Measurements from ENCODE around the gene WIPI1. TPM values are rescaled to one million over a fixed set of nuclear protein-coding genes. Genes with fewer than 3 reads are reported as not detected.
"Not testable (repeated sequence)": the region's sequence is repeated elsewhere in the genome, so short reads cannot be mapped to it uniquely, and the experiment has no call there.

Gene WIPI1
- total RNA-seq, 1 experiment from 2014 or later: 29.3 TPM

GRCh38 chr17:68377771-68378267 is 79.5 kb downstream of the WIPI1 start:
- POLR2A ChIA-PET: no interaction called here
- peak; percentile 56; the same call in 1 of the 2 replicates for TF ChIP-seq FOXP1 (CRISPR knock-in tag; IDR thresholded peaks at IDR 0.05; ENCODE audit: borderline replicate concordance)
- no peak for TF ChIP-seq ZNF671 (CRISPR knock-in tag; IDR thresholded peaks at IDR 0.05)
- H3K4me1 Mint-ChIP-seq: peaks cover 29% of the 10 kb centered on the region
- 0 out of 2 replicates have a peak, but pooled peaks cover 3% of the 10 kb centered on the region for H3K9me3 Mint-ChIP-seq
- H3K4me3 Mint-ChIP-seq: no peak overlapping the region
- no peak for DNase-seq (ENCODE audit: low spot score)
- CTCF ChIA-PET: interaction anchor here (1.5 kb wide), 1 partner anchor 21 kb away, joined by 5 read pairs; no protein-coding TSS in a partner anchor
- H3K27me3 Mint-ChIP-seq (ENCODE audit: low read depth): no peaks in the 10 kb centered on the region
- ATAC-seq: peak; percentile 27
- H3K27ac Mint-ChIP-seq: peak overlapping the region; percentile 94
- no peaks in the 10 kb centered on the region for H3K36me3 Mint-ChIP-seq

- H3K27me3 Mint-ChIP-seq (ENCODE audit: low read depth); H3K27ac Mint-ChIP-seq; H3K9me3 Mint-ChIP-seq; H3K36me3 Mint-ChIP-seq; H3K4me3 Mint-ChIP-seq; DNase-seq (ENCODE audit: low spot score); POLR2A ChIA-PET; ATAC-seq: not testable (repeated sequence)
- peaks cover 24% of the 10 kb centered on the region for H3K4me1 Mint-ChIP-seq
- CTCF ChIA-PET: interaction anchor here (0.7 to 0.8 kb wide), 2 partner anchors 48 to 51 kb away, joined by 3 read pairs; no protein-coding TSS in a partner anchor
Observed at GRCh38 chr17:68376178-68376577, 81.1 kb downstream of the WIPI1 start.

- H3K27me3 Mint-ChIP-seq (ENCODE audit: low read depth): no peaks in the 10 kb centered on the region
- peaks cover 24% of the 10 kb centered on the region for H3K4me1 Mint-ChIP-seq
- 0 out of 2 replicates have a peak, but pooled peaks cover 3% of the 10 kb centered on the region for H3K9me3 Mint-ChIP-seq
- no peak for DNase-seq (ENCODE audit: low spot score)
- H3K36me3 Mint-ChIP-seq: peaks cover 2% of the 10 kb centered on the region; the same call in 1 of the 2 replicates
- POLR2A ChIA-PET: no interaction called here
- no peak overlapping the region for H3K27ac Mint-ChIP-seq
- CTCF ChIA-PET: interaction anchor here (0.7 to 0.8 kb wide), 2 partner anchors 49 to 52 kb away, joined by 3 read pairs; no protein-coding TSS in a partner anchor
- H3K4me3 Mint-ChIP-seq: no peak overlapping the region
- no peak for TF ChIP-seq CREM (CRISPR knock-in tag; IDR thresholded peaks at IDR 0.05)
- no peak for TF ChIP-seq IRF1 (CRISPR knock-in tag; IDR thresholded peaks at IDR 0.05)
- TF ChIP-seq USF1 (CRISPR knock-in tag; IDR thresholded peaks at IDR 0.05): no peak
- TF ChIP-seq ZNF121 (CRISPR knock-in tag; IDR thresholded peaks at IDR 0.05): no peak
- TF ChIP-seq NFATC4 (CRISPR knock-in tag; IDR thresholded peaks at IDR 0.05): no peak
- no peak for TF ChIP-seq TEAD1 (CRISPR knock-in tag; IDR thresholded peaks at IDR 0.05)
- no peak for TF ChIP-seq IRF2 (CRISPR knock-in tag; IDR thresholded peaks at IDR 0.05; ENCODE audit: borderline replicate concordance, low read depth)
- no peak for TF ChIP-seq JAZF1 (CRISPR knock-in tag; IDR thresholded peaks at IDR 0.05)
- no peak for TF ChIP-seq FOXP1 (CRISPR knock-in tag; IDR thresholded peaks at IDR 0.05; ENCODE audit: borderline replicate concordance)
- no peak for TF ChIP-seq ZNF671 (CRISPR knock-in tag; IDR thresholded peaks at IDR 0.05)
- TF ChIP-seq MAX (CRISPR knock-in tag; IDR thresholded peaks at IDR 0.05): no peak
- TF ChIP-seq FOXJ3 (CRISPR knock-in tag; IDR thresholded peaks at IDR 0.05; ENCODE audit: borderline replicate concordance): no peak
- no peak for TF ChIP-seq AR (CRISPR knock-in tag; IDR thresholded peaks at IDR 0.05)
- ATAC-seq: no peak
Observed at GRCh38 chr17:68375566-68375965, 81.7 kb downstream of the WIPI1 start.

Small RNA genes within 50 kb of the gene (microRNA-seq; reads per million reads assigned to microRNA genes)
- not detected for gene MIR635 (ENCODE audit: borderline number of aligned reads)

Other genes starting within 250 kb of the WIPI1 start
- 54.6 to 79.0 TPM (median 73.6 TPM) in 3 replicates for gene AMZ2, start 209.5 kb downstream of the WIPI1 start, total RNA-seq (2021)
- gene SLC16A6, start 166.4 kb downstream of the WIPI1 start, total RNA-seq (2021): 0.14 to 0.22 TPM (median 0.16 TPM) in 3 replicates
- gene ARSG, start 166.0 kb downstream of the WIPI1 start, total RNA-seq (2021): 6.9 to 7.9 TPM (median 7.5 TPM) in 3 replicates
- 149 to 158 TPM (median 155 TPM) in 3 replicates for gene PRKAR1A, start 54.9 kb upstream of the WIPI1 start, total RNA-seq (2021)
- 1.3 to 5.8 TPM (median 2.0 TPM) in 3 replicates for gene FAM20A, start 143.9 kb upstream of the WIPI1 start, total RNA-seq (2021)

Measured in WTC11 (cell line).